ENCODE results near the gene GIMAP8.
"Not testable (repeated sequence)": the region's sequence is repeated elsewhere in the genome, so short reads cannot be mapped to it uniquely, and the experiment has no call there.

GIMAP8 gene

GRCh38 chr7:150441524-150441923 is 8.9 kb upstream of the GIMAP8 start:
- no peak for DNase-seq

GRCh38 chr7:150442811-150443210 is 7.6 kb upstream of the GIMAP8 start:
- no peak for DNase-seq

- DNase-seq, result no peak
Observed at GRCh38 chr7:150443793-150444540, 6.5 kb upstream of the GIMAP8 start.

- no peak for DNase-seq
Observed at GRCh38 chr7:150444674-150445365, 5.6 kb upstream of the GIMAP8 start.

GRCh38 chr7:150446288-150446938 is 4.0 kb upstream of the GIMAP8 start:
- no peak for DNase-seq

- DNase-seq, result no peak
Observed at GRCh38 chr7:150447966-150448788, 2.3 kb upstream of the GIMAP8 start.

GRCh38 chr7:150448789-150449147 is 1.7 kb upstream of the GIMAP8 start:
- DNase-seq, result peak; percentile 49 to 63

- no peak for DNase-seq
Observed at GRCh38 chr7:150449206-150449952, 1.1 kb upstream of the GIMAP8 start.

GRCh38 chr7:150451097-150451793 is 815 bp downstream of the GIMAP8 start:
- peak in 1 of 2 donors; percentile 20 for DNase-seq

GRCh38 chr7:150451833-150452461 is 1.5 kb downstream of the GIMAP8 start:
- no peak for DNase-seq

GRCh38 chr7:150453181-150453580 is 2.8 kb downstream of the GIMAP8 start:
- no peak for DNase-seq

- DNase-seq, result no peak
Observed at GRCh38 chr7:150453892-150454291, 3.5 kb downstream of the GIMAP8 start.

- not testable (repeated sequence) for DNase-seq
Observed at GRCh38 chr7:150457064-150457463, 6.6 kb downstream of the GIMAP8 start.

GRCh38 chr7:150458235-150458634 is 7.8 kb downstream of the GIMAP8 start:
- no peak for DNase-seq

GRCh38 chr7:150458756-150459155 is 8.3 kb downstream of the GIMAP8 start:
- DNase-seq, result no peak

- DNase-seq, result no peak
Observed at GRCh38 chr7:150461520-150461919, 11.1 kb downstream of the GIMAP8 start.

GRCh38 chr7:150462413-150462812 is 12.0 kb downstream of the GIMAP8 start:
- DNase-seq, result no peak

- DNase-seq, result no peak
Observed at GRCh38 chr7:150463461-150463860, 13.0 kb downstream of the GIMAP8 start.

GRCh38 chr7:150464962-150465361 is 14.5 kb downstream of the GIMAP8 start:
- no peak for DNase-seq

GRCh38 chr7:150465414-150465813 is 15.0 kb downstream of the GIMAP8 start:
- no peak for DNase-seq

GRCh38 chr7:150466477-150466876 is 16.0 kb downstream of the GIMAP8 start:
- no peak for DNase-seq

Measured in hippocampal formation (tissue), 2 donors.